Ascending aorta (tissue), 2 donors: ENCODE measurements around the gene ZBTB7C. TPM values are rescaled to one million over a fixed set of nuclear protein-coding genes. Genes with fewer than 3 reads are reported as not detected.

Experiments
- DNase-seq, 2 donors: peaks; one replicate each; pipeline ENCODE4 v3.0.0-alpha.2; 2019; ENCODE audit warnings: low spot score in 2 of 2
- H3K27ac ChIP-seq, 2 donors: fragments of 200-600 bp; sonication (generic); one replicate each; pipeline ENCODE4 v1.5.1; 2016 to 2017; ENCODE audit warnings: mild to moderate bottlenecking in 1 of 2
- H3K27me3 ChIP-seq: fragments of 200-600 bp; sonication (generic); one replicate; pipeline ENCODE4 v1.5.1; 2017
- H3K36me3 ChIP-seq, 2 donors: fragments of 200-600 bp; sonication (generic); one replicate each; pipeline ENCODE4 v1.5.1; 2016
- H3K4me1 ChIP-seq, 2 donors: fragments of 200-600 bp; sonication (generic); one replicate each; pipeline ENCODE4 v1.5.1; 2016 to 2017; ENCODE audit warnings: mild to moderate bottlenecking in 1 of 2
- H3K4me3 ChIP-seq, 2 donors: fragments of 200-600 bp; sonication (generic); one replicate each; pipeline ENCODE4 v1.5.1; 2016 to 2017; ENCODE audit warnings: mild to moderate bottlenecking in 1 of 2
- H3K9me3 ChIP-seq, 2 donors: fragments of 200-600 bp; sonication (generic); one replicate each; pipeline ENCODE4 v1.5.1; 2016
- CTCF ChIP-seq, 3 experiments: fragments of 200-600 bp in 2 of 3; fragments of 450-650 bp in 1 of 3; sonication (generic) in 2 of 3; IDR thresholded peaks; one replicate each; pipeline ENCODE4 v1.5.1; 2016 to 2019; ENCODE audit warnings: antibody characterized with exemption in 3 of 3, mild to moderate bottlenecking in 1 of 3, moderate library complexity in 1 of 3
- intact Hi-C: fragments of 100-400 bp; cut with DNase I; formaldehyde crosslinking; loops from one replicate; pipeline ENCODE4 v1.15.1; 2023
- total RNA-seq: library from RNA; depleted of rRNA; stranded (reverse); fragments of >200 nt; gene quantifications from one replicate; pipeline ENCODE4 v1.1.0, GENCODE V29; 2016

ZBTB7C gene
- total RNA-seq, 1 donor from 2014 or later = 8.1 TPM

- DNase-seq = peak in 1 of 2 donors; percentile 68
- Histone ChIP-seq H3K27ac (no peak overlapping the region), H3K36me3 (peaks cover 0 to 12% of the 10 kb centered on the region in 2 donors), H3K4me1 (peaks cover 3 to 6% of the 10 kb centered on the region in 2 donors), H3K9me3 (no peaks in the 10 kb centered on the region), H3K4me3 (no peak overlapping the region), H3K27me3 (no peaks in the 10 kb centered on the region)
- intact Hi-C loops = no loop called here
- TF ChIP-seq CTCF (IDR thresholded peaks at IDR 0.05) = no peak
Observed at GRCh38 chr18:48036226-48036625, 373.0 kb downstream of the ZBTB7C start.

DNA sequence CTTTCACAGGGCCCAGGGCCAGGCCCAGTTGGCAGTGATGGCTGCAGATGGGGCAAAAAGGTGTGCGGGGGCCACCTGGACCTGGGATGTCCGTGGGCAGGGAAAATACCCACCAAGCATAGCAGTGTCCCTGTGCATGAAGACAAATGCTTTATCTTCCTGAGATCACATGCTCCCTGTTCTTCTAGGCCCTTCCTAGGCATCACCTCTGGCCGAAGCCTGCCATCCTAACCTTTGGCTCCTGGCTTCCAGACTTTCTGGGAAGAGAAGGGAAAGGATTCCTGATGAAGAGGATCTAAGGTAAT lies 373.7 kb downstream of the ZBTB7C start:
- Histone ChIP-seq H3K4me1 (peaks cover 3 to 6% of the 10 kb centered on the region in 2 donors), H3K27me3 (no peaks in the 10 kb centered on the region), H3K27ac (no peak overlapping the region), H3K9me3 (no peaks in the 10 kb centered on the region), H3K4me3 (no peak overlapping the region), H3K36me3 (peaks cover 0 to 7% of the 10 kb centered on the region in 2 donors)
- DNase-seq = no peak
- intact Hi-C loops = no loop called here
- no peak for TF ChIP-seq CTCF (IDR thresholded peaks at IDR 0.05)

DNA sequence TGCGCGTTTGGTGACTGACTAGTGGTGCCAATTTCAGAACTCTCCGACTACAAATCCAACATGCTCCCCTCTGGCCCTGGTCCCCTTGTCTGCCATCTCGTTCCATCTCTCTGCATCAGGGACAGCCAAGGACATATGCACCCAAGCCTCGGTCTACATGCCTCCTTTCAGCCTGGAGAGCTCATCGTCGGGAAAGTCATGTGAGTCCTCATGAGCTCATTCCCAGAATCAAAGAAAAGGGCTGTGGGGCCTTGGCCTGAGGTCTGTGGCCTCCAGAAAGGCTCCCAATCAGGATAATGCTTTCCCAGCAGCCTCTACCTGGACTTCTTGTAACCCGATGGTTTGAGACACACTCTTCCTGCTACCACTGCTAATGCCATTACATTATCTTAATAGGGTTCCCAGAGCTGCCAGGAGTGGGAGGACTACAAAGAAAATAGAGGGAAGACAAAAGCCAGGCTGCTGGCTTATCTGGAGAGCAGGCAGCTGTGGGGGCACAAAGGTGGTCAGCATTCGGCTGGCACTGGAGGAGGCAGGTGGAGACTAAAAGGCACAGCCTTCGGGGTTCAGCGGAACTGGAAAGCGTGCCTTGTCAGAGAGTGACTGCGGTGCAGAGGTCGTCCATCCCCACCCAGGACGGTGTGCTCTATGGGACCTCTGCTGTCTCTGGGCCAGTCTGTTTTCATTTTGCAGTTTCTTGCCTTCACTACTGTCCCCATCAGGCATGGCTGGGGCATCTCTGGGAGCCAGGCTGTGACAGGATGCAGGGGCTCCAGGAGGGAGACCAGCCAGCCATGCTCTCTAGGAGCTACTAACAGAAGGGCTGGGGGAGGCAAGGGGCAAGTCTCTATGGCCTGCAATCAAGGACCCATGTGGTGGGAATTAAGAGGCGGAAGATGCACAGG lies 374.3 kb downstream of the ZBTB7C start:
- intact Hi-C loops = loop anchor here (5.0 kb wide), 1 partner anchor 127 kb away; no protein-coding TSS in a partner anchor
- DNase-seq = peak in 1 of 2 donors; percentile 61
- Histone ChIP-seq H3K9me3 (no peaks in the 10 kb centered on the region), H3K27me3 (no peaks in the 10 kb centered on the region), H3K4me3 (no peak overlapping the region), H3K36me3 (peaks cover 0 to 3% of the 10 kb centered on the region in 2 donors), H3K4me1 (peaks cover 3 to 6% of the 10 kb centered on the region in 2 donors), H3K27ac (peak overlapping the region in 1 of 2 donors; percentile 50)
- no peak for TF ChIP-seq CTCF (IDR thresholded peaks at IDR 0.05)

GRCh38 chr18:48033790-48034650 lies 375.2 kb downstream of the ZBTB7C start:
- DNase-seq = peak in 1 of 2 donors; percentile 59

More at GRCh38 chr18:48033790-48034650, 375.2 kb downstream of the ZBTB7C start:
- H3K36me3 ChIP-seq = no peaks in the 10 kb centered on the region
- no peak for TF ChIP-seq CTCF (IDR thresholded peaks at IDR 0.05)
- H3K4me1 ChIP-seq = peaks cover 3 to 6% of the 10 kb centered on the region in 2 donors
- H3K9me3 ChIP-seq = no peaks in the 10 kb centered on the region
- no peaks in the 10 kb centered on the region for H3K27me3 ChIP-seq
- H3K27ac ChIP-seq = peak overlapping the region; percentile 41 to 50
- intact Hi-C loops = loop anchor here (5.0 kb wide), 1 partner anchor 128 kb away; no protein-coding TSS in a partner anchor
- H3K4me3 ChIP-seq = no peak overlapping the region
